SK-N-MC (cell line): ENCODE results near the gene B4GALT6.

Source experiments
- DNase-seq: peaks from one replicate; pipeline ENCODE4 v3.0.0-alpha.2; 2011; ENCODE audit warnings: low read depth, low spot score
- H3K27ac ChIP-seq: fragments of 200-600 bp; sonication (generic); 2 replicates; pipeline ENCODE4 v1.5.1; 2016; ENCODE audit warnings: mixed run types
- H3K36me3 ChIP-seq: fragments of 200-600 bp; sonication (generic); 2 replicates; pipeline ENCODE4 v1.6.1; 2017; ENCODE audit warnings: antibody characterized with exemption, low read length, mixed read lengths; ENCODE audit not compliant: insufficient read depth
- H3K4me3 ChIP-seq: fragments of 200-600 bp; sonication (generic); 2 replicates; pipeline ENCODE4 v1.5.1; 2016
- H3K9ac ChIP-seq: fragments of 200-600 bp; sonication (generic); 2 replicates; pipeline ENCODE4 v1.8.0; 2017; ENCODE audit warnings: mixed run types, mixed read lengths; ENCODE audit not compliant: insufficient read length
- H3K9me3 ChIP-seq: fragments of 200-600 bp; sonication (generic); 2 replicates; pipeline ENCODE4 v1.6.1; 2017; ENCODE audit warnings: low read depth, mild to moderate bottlenecking, antibody characterized with exemption, low read length, moderate library complexity, mixed read lengths
- EZH2 ChIP-seq: fragments of 200-600 bp; sonication (generic); IDR thresholded peaks from one replicate; pipeline ENCODE4 v1.6.1; 2017; ENCODE audit warnings: antibody characterized with exemption
- FOXP2 ChIP-seq: optimal IDR thresholded peaks from 2 replicates; pipeline ENCODE3; 2011; ENCODE audit warnings: mild to moderate bottlenecking, moderate library complexity; ENCODE audit not compliant: insufficient read depth; ENCODE audit errors: extremely low read length, control extremely low read depth
- POLR2AphosphoS5 ChIP-seq: IDR thresholded peaks from 2 replicates; pipeline ENCODE4 v1.6.1; 2012; ENCODE audit warnings: mild to moderate bottlenecking, low read depth, low read length, borderline replicate concordance

B4GALT6 gene

GRCh38 chr18:31618801-31619200 is 65.6 kb downstream of the B4GALT6 start:
- H3K9me3 ChIP-seq = no peaks in the 10 kb centered on the region
- H3K9ac ChIP-seq = no peak overlapping the region
- no peaks in the 10 kb centered on the region for H3K36me3 ChIP-seq
- no peak overlapping the region for H3K4me3 ChIP-seq
- no peak for DNase-seq
- TF ChIP-seq FOXP2 (no peak), EZH2 (no peak), POLR2AphosphoS5 (no peak)
- H3K27ac ChIP-seq = no peak overlapping the region

GRCh38 chr18:31617031-31617717 is 67.2 kb downstream of the B4GALT6 start:
- no peak for DNase-seq
- no peaks in the 10 kb centered on the region for H3K36me3 ChIP-seq
- TF ChIP-seq FOXP2 = no peak
- TF ChIP-seq EZH2 = no peak
- TF ChIP-seq POLR2AphosphoS5 = no peak
- H3K9me3 ChIP-seq = no peaks in the 10 kb centered on the region
- no peak overlapping the region for H3K27ac ChIP-seq
- H3K4me3 ChIP-seq = no peak overlapping the region
- H3K9ac ChIP-seq = no peak overlapping the region

- TF ChIP-seq POLR2AphosphoS5 = no peak
- TF ChIP-seq EZH2 = no peak
- no peak for TF ChIP-seq FOXP2
- no peak overlapping the region for H3K9ac ChIP-seq
Observed at GRCh38 chr18:31616586-31616985, 67.8 kb downstream of the B4GALT6 start.

GRCh38 chr18:31614044-31614443 is 70.3 kb downstream of the B4GALT6 start:
- no peaks in the 10 kb centered on the region for H3K9me3 ChIP-seq
- H3K9ac ChIP-seq = no peak overlapping the region
- H3K27ac ChIP-seq = no peak overlapping the region
- no peak for TF ChIP-seq POLR2AphosphoS5
- TF ChIP-seq FOXP2 = no peak
- no peak for TF ChIP-seq EZH2
- H3K36me3 ChIP-seq = no peaks in the 10 kb centered on the region
- no peak overlapping the region for H3K4me3 ChIP-seq
- no peak for DNase-seq

More at GRCh38 chr18:31616586-31616985, 67.8 kb downstream of the B4GALT6 start:
- Histone ChIP-seq H3K36me3 (no peaks in the 10 kb centered on the region), H3K4me3 (no peak overlapping the region), H3K9me3 (no peaks in the 10 kb centered on the region), H3K27ac (no peak overlapping the region)
- DNase-seq = no peak

- Histone ChIP-seq H3K27ac (no peak overlapping the region), H3K4me3 (no peak overlapping the region), H3K9ac (no peak overlapping the region), H3K9me3 (no peaks in the 10 kb centered on the region), H3K36me3 (no peaks in the 10 kb centered on the region)
- TF ChIP-seq FOXP2 (no peak), POLR2AphosphoS5 (no peak), EZH2 (no peak)
- no peak for DNase-seq
Observed at GRCh38 chr18:31612124-31612523, 72.3 kb downstream of the B4GALT6 start.

GRCh38 chr18:31611511-31611910 is 72.9 kb downstream of the B4GALT6 start:
- H3K9ac ChIP-seq = no peak overlapping the region
- H3K9me3 ChIP-seq = no peaks in the 10 kb centered on the region
- H3K36me3 ChIP-seq = no peaks in the 10 kb centered on the region
- TF ChIP-seq FOXP2 = no peak
- TF ChIP-seq POLR2AphosphoS5 = no peak
- H3K4me3 ChIP-seq = no peak overlapping the region
- DNase-seq = no peak
- H3K27ac ChIP-seq = no peak overlapping the region

- TF ChIP-seq POLR2AphosphoS5 = no peak
- no peak overlapping the region for H3K4me3 ChIP-seq
- no peak overlapping the region for H3K27ac ChIP-seq
- no peaks in the 10 kb centered on the region for H3K36me3 ChIP-seq
- no peaks in the 10 kb centered on the region for H3K9me3 ChIP-seq
- H3K9ac ChIP-seq = no peak overlapping the region
- DNase-seq = no peak
Observed at GRCh38 chr18:31610286-31611205, 73.8 kb downstream of the B4GALT6 start.

- Histone ChIP-seq H3K36me3 (no peaks in the 10 kb centered on the region), H3K27ac (no peak overlapping the region), H3K9me3 (no peaks in the 10 kb centered on the region), H3K9ac (no peak overlapping the region), H3K4me3 (no peak overlapping the region)
- TF ChIP-seq FOXP2 = no peak
- no peak for TF ChIP-seq POLR2AphosphoS5
- no peak for TF ChIP-seq EZH2
- DNase-seq = no peak
Observed at GRCh38 chr18:31609886-31610285, 74.5 kb downstream of the B4GALT6 start.

GRCh38 chr18:31607384-31607783 is 77.0 kb downstream of the B4GALT6 start:
- Histone ChIP-seq H3K9ac (no peak overlapping the region), H3K27ac (no peak overlapping the region), H3K36me3 (no peaks in the 10 kb centered on the region), H3K4me3 (no peak overlapping the region), H3K9me3 (no peaks in the 10 kb centered on the region)
- no peak for DNase-seq
- TF ChIP-seq FOXP2 (no peak), EZH2 (no peak), POLR2AphosphoS5 (no peak)
